H1 (cell line): ENCODE results near the gene BAD. TPM values are rescaled to one million over a fixed set of nuclear protein-coding genes. Genes with fewer than 3 reads are reported as not detected.

Experiments used
- ATF2 ChIP-seq: IDR thresholded peaks from 2 replicates; pipeline ENCODE4 v1.6.1; 2012; ENCODE audit warnings: low read length, inconsistent platforms
- CBX5 ChIP-seq: fragments of 300-800, 300-1000 bp; sonication (generic); IDR thresholded peaks from 2 replicates; pipeline ENCODE4 v1.7.1; 2016; ENCODE audit warnings: antibody characterized with exemption, low read length, low read depth
- SIN3A ChIP-seq, 2 experiments: IDR thresholded peaks in 1 of 2; conservative IDR thresholded peaks in 1 of 2; 2 replicates each; pipeline ENCODE4 v1.6.1; 2011 to 2012; ENCODE audit warnings: low read length in 2 of 2, improper control_type of control experiment in 1 of 2, low read depth in 1 of 2, mild to moderate bottlenecking in 1 of 2
- TAF7 ChIP-seq: optimal IDR thresholded peaks from 2 replicates; pipeline ENCODE3; 2011; ENCODE audit warnings: low read depth, mild to moderate bottlenecking, inconsistent platforms, low read length, moderate library complexity, borderline replicate concordance
- polyA plus RNA-seq, 7 experiments: library from polyadenylated mRNA; depleted of rRNA in 3 of 7; stranded (reverse) in 5 of 7; unstranded in 2 of 7; fragments of >200 nt in 5 of 7; fragments of 200-250 nt in 2 of 7; gene quantifications; 1 replicate in 5 of 7; 2 replicates in 1 of 7; 4 replicates in 1 of 7; pipeline versions ENCODE4 v1.2.1 to v1.2.3, GENCODE V29; 2011 to 2013; ENCODE audit warnings: missing spikeins in 2 of 7, mixed read lengths in 2 of 7
- total RNA-seq: library from RNA; stranded (reverse); fragmentation: NEBNext Ultra II Directional; extraction: Animal tissue kit (Norgen Biotek cat#: 25700); gene quantifications from 2 replicates; pipeline ENCODE4 v1.2.1, GENCODE V29; 2021

The BAD gene
- total and polyA plus RNA-seq, 2 of the 8 experiments (the other 6 are each of a cell fraction or from before 2014, with no cell fraction given): 23.1 to 33.7 TPM

- TF ChIP-seq SIN3A (conservative IDR thresholded peaks at IDR 0.05 in 1 of 2, IDR thresholded peaks at IDR 0.05 in 1 of 2; ENCODE audit: low read depth in 1 of 2, low read length in 2 of 2) (no peak), CBX5 (no peak), ATF2 (no peak), TAF7 (no peak)
- TF ChIP-seq, all 59 proteins: peak for 0
Measured at GRCh38 chr11:64327993-64328392, 43.5 kb upstream of the BAD start (continued).
